GM12878 (cell line): ENCODE data around the gene ZNF142. TPM values are rescaled to one million over a fixed set of nuclear protein-coding genes. Genes with fewer than 3 reads are reported as not detected.

ENCODE experiments used
- ATAC-seq: fragments of 200-7000 bp; cut with Tn5 transposase; 3 replicates; pipeline ENCODE4 v1.9.1; 2020; ENCODE audit warnings: mild to moderate bottlenecking, moderate library complexity
- BruUV-seq: library from RNA; stranded (reverse); fragments of 400-500 nt; replicated peaks from 2 replicates; lab custom pipeline; 2021; lab: Mats Ljungman, UMichigan
- CTCF ChIA-PET: fragments of 300-600 bp; sonication (Branson Sonifier 250); formaldehyde crosslinking; extraction: SDS; loops from one replicate; lab custom pipeline; 2021; ENCODE audit warnings: inconsistent platforms; lab: Yijun Ruan, JAX
- POLR2A ChIA-PET: fragments of 350-600 bp; formaldehyde crosslinking; extraction: SDS; loops from one replicate; lab custom pipeline; 2021; ENCODE audit warnings: inconsistent platforms; lab: Charles Lee
- RAD21 ChIA-PET: fragments of 300-600 bp; sonication (Branson Sonifier 250); formaldehyde crosslinking; loops from one replicate; lab custom pipeline; 2023; ENCODE audit warnings: antibody characterized with exemption; ENCODE audit not compliant: unreplicated experiment; lab: Charles Lee
- SMC1A ChIA-PET: fragments of 300-600 bp; sonication (Branson Sonifier 250); formaldehyde crosslinking; loops from one replicate; lab custom pipeline; 2023; ENCODE audit not compliant: unreplicated experiment, uncharacterized antibody; lab: Charles Lee
- DNase-seq: peaks from one replicate; pipeline ENCODE4 v3.0.0-alpha.2; 2011; ENCODE audit warnings: low read depth, low spot score
- FAIRE-seq: peaks from 3 replicates; lab custom pipeline; 2011; peaks lifted over from hg19 to GRCh38; lab: Jason Lieb, UNC
- H2AFZ ChIP-seq: 2 replicates; pipeline ENCODE4 v1.6.0; 2011; ENCODE audit warnings: low read depth, low read length, control low read depth; ENCODE audit not compliant: control insufficient read depth
- H3K27ac ChIP-seq: 2 replicates; pipeline ENCODE4 v1.5.1; 2011; ENCODE audit warnings: control low read depth; ENCODE audit not compliant: control insufficient read depth, insufficient read depth
- H3K27me3 ChIP-seq, 2 experiments: replicated peaks in 1 of 2; 2 replicates each; pipeline versions ENCODE4 v1.6.0 to v1.6.1; 2011; ENCODE audit warnings: low read length in 1 of 2; ENCODE audit not compliant: control insufficient read depth in 2 of 2, insufficient read depth in 2 of 2
- H3K36me3 ChIP-seq, 2 experiments: 2 replicates each; pipeline ENCODE4 v1.5.1; 2011; ENCODE audit warnings: low read length in 1 of 2; ENCODE audit not compliant: control insufficient read depth in 2 of 2, insufficient read depth in 2 of 2
- H3K4me1 ChIP-seq: 2 replicates; pipeline ENCODE4 v1.6.1; 2011; ENCODE audit warnings: mild to moderate bottlenecking, low read length, moderate library complexity, mixed read lengths; ENCODE audit not compliant: control insufficient read depth, insufficient read depth
- H3K4me2 ChIP-seq: 2 replicates; pipeline ENCODE4 v1.6.0; 2011; ENCODE audit warnings: control low read depth; ENCODE audit not compliant: control insufficient read depth, insufficient read depth
- H3K4me3 ChIP-seq: fragments of 200-600 bp; sonication (generic); 2 replicates; pipeline ENCODE4 v1.5.1; 2016
- H3K79me2 ChIP-seq: 2 replicates; pipeline ENCODE4 v1.6.0; 2011; ENCODE audit warnings: low read length; ENCODE audit not compliant: control insufficient read depth, insufficient read depth
- H3K9ac ChIP-seq: 2 replicates; pipeline ENCODE4 v1.8.0; 2011; ENCODE audit warnings: low read length, control low read depth, mixed read lengths; ENCODE audit not compliant: control insufficient read depth, insufficient read depth
- H3K9me3 ChIP-seq: replicated peaks from 3 replicates; pipeline ENCODE4 v1.5.1; 2011; ENCODE audit warnings: mild to moderate bottlenecking, low read length; ENCODE audit not compliant: control insufficient read depth, insufficient read depth
- H4K20me1 ChIP-seq: 2 replicates; pipeline ENCODE4 v1.6.0; 2011; ENCODE audit not compliant: control insufficient read depth, insufficient read depth
- ASH2L ChIP-seq: fragments of 300-600, 200-600 bp; sonication (generic); IDR thresholded peaks from 2 replicates; pipeline ENCODE4 v1.6.1; 2017; ENCODE audit warnings: low read depth, mild to moderate bottlenecking, borderline replicate concordance
- BRCA1 ChIP-seq: IDR thresholded peaks from 2 replicates; pipeline ENCODE4 v1.6.1; 2011; ENCODE audit warnings: low read depth, low read length, improper control_type of control experiment
- ESRRA ChIP-seq: IDR thresholded peaks from 2 replicates; pipeline ENCODE4 v1.6.1; 2012; ENCODE audit warnings: mild to moderate bottlenecking, low read length, improper control_type of control experiment
- NFXL1 ChIP-seq: fragments of 450-650 bp; IDR thresholded peaks from 2 replicates; pipeline ENCODE4 v1.6.1; 2017; ENCODE audit warnings: antibody characterized with exemption, mild to moderate bottlenecking, borderline replicate concordance
- PKNOX1 ChIP-seq: fragments of 450-650 bp; IDR thresholded peaks from 2 replicates; pipeline ENCODE4 v1.6.1; 2016; ENCODE audit warnings: mild to moderate bottlenecking
- REST ChIP-seq: IDR thresholded peaks from 2 replicates; pipeline ENCODE4 v1.6.1; 2012; ENCODE audit warnings: mild to moderate bottlenecking, low read depth, low read length
- RUNX3 ChIP-seq: IDR thresholded peaks from 2 replicates; pipeline ENCODE4 v1.6.1; 2012; ENCODE audit warnings: low read length, inconsistent platforms
- ZNF274 ChIP-seq: IDR thresholded peaks from one replicate; pipeline ENCODE4 v1.8.0; 2011; ENCODE audit not compliant: insufficient read length, insufficient read depth
- ZNF384 ChIP-seq: IDR thresholded peaks from 2 replicates; pipeline ENCODE4 v1.6.1; 2012; ENCODE audit warnings: low read depth, mild to moderate bottlenecking, low read length, improper control_type of control experiment, borderline replicate concordance
- ZNF622 ChIP-seq: fragments of 450-650 bp; IDR thresholded peaks from 2 replicates; pipeline ENCODE4 v1.6.1; 2017; ENCODE audit warnings: mild to moderate bottlenecking, inconsistent platforms
- WGBS: methylation state at CpG from one replicate; pipeline ENCODE4 v1.1.6; 2016; ENCODE audit warnings: low lambda C conversion rate; ENCODE audit not compliant: insufficient replicate concordance, insufficient coverage; ENCODE audit errors: missing lambda C conversion rate; 5-methylcytosine and 5-hydroxymethylcytosine counted together
- in situ Hi-C: fragments of 300-500 bp; cut with MboI; formaldehyde crosslinking; loops from 9 replicates; pipeline ENCODE4 v1.14.3; 2018; ENCODE audit warnings: mixed read lengths
- intact Hi-C: fragments of 100-400 bp; cut with micrococcal nuclease; formaldehyde crosslinking; loops from one replicate; pipeline ENCODE4 v1.14.2; 2022; ENCODE audit not compliant: unreplicated experiment
- polyA plus RNA-seq, 11 experiments: library from polyadenylated mRNA; depleted of rRNA in 4 of 11; unstranded in 6 of 11; stranded (reverse) in 5 of 11; fragments of >200 nt; fragmentation: Nextera tagmentation in 4 of 11; fragmentation: Illumina TruSeq in 1 of 11; extraction: Ambion mirVana in 4 of 11; extraction: Trizol in 1 of 11; gene quantifications; 1 replicate in 1 of 11; 2 replicates in 10 of 11; pipeline versions ENCODE4 v1.2.1 to v1.2.3, GENCODE V29; 2011 to 2016; ENCODE audit warnings: inconsistent platforms in 2 of 11, missing spikeins in 2 of 11, low read depth in 1 of 11
- total RNA-seq, 4 experiments: library from RNA; depleted of rRNA in 3 of 4; stranded (reverse); fragments of >200 nt in 3 of 4; fragmentation: Illumina TruSeq in 1 of 4; extraction: Trizol in 1 of 4; gene quantifications; 2 replicates each; pipeline versions ENCODE4 v1.2.1 to v1.2.3, GENCODE V29; 2013 to 2021
- TF ChIP-seq, protein P1 (sequence below): fragments of 450-650 bp; IDR thresholded peaks from 2 replicates; pipeline ENCODE4 v1.6.1; 2017; ENCODE audit warnings: mild to moderate bottlenecking
- TF ChIP-seq, protein P2 (sequence below): IDR thresholded peaks from 2 replicates; pipeline ENCODE4 v1.6.1; 2012; ENCODE audit warnings: improper control_type of control experiment, low read depth, low read length; ENCODE audit not compliant: insufficient replicate concordance

Gene ZNF142
- total and polyA plus RNA-seq, 10 of the 15 experiments (the other 5 are each of a cell fraction or from before 2014, with no cell fraction given), result 1.3 to 40.9 (median 15.0) TPM

DNA sequence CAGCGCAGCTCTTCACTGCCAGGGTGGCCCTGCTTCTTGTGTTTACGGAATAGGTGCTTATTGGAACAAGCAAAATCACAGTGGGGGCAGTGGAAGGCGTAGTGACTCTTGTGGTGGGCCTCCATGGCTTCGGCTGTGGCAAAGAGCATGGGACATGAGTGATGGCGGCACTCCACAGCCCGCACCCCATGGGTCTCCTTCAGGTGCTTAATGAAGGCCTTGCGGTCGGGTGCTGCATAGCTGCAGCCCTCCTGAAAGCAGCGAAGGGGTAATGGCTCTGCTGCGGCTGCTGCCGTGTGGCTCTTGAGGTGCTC is 10.7 kb downstream of the ZNF142 start:
- H3K4me2 ChIP-seq, result no peak overlapping the region
- ChIA-PET SMC1A (interaction anchor here (1.0 to 3.3 kb wide), 5 partner anchors 9 to 200 kb away, joined by 3 to 20 read pairs (median 3); partner anchors contain the start of genes BCS1L and ZNF142), POLR2A (no interaction called here), RAD21 (interaction anchor here (0.7 to 1.4 kb wide), 2 partner anchors 242 to 346 kb away, joined by 3 read pairs; no protein-coding TSS in a partner anchor), CTCF (interaction anchor here (0.8 to 3.6 kb wide), 13 partner anchors 10 to 373 kb away, joined by 3 to 25 read pairs (median 4); partner anchors contain the start of genes BCS1L, RNF25, STK36 and ZNF142)
- no TSS peak for BruUV-seq
- FAIRE-seq (no peak), DNase-seq (no peak), ATAC-seq (no peak; the same call in 2 of the 3 replicates)
- WGBS, result 90% methylated on average over 10 of the region's 11 CpGs
- H3K27me3 ChIP-seq, result no peaks in the 10 kb centered on the region
- no peak overlapping the region for H3K4me3 ChIP-seq
- no peak overlapping the region for H3K27ac ChIP-seq
- H3K36me3 ChIP-seq, result peaks cover 28 to 37% of the 10 kb centered on the region in 2 experiments
- H3K4me1 ChIP-seq, result no peaks in the 10 kb centered on the region
- no peaks in the 10 kb centered on the region for H4K20me1 ChIP-seq
- H2AFZ ChIP-seq, result no peak overlapping the region
- in situ Hi-C loops, result loop anchor here (5.0 kb wide), 1 partner anchor 241 kb away; no protein-coding TSS in a partner anchor
- intact Hi-C loops, result loop anchor here (1.0 kb wide), 1 partner anchor 242 kb away; no protein-coding TSS in a partner anchor
- H3K79me2 ChIP-seq, result peaks cover 2% of the 10 kb centered on the region; the same call in 1 of the 2 replicates
- H3K9ac ChIP-seq, result no peak overlapping the region
- no peaks in the 10 kb centered on the region for H3K9me3 ChIP-seq
- TF ChIP-seq ASH2L, result no peak
- TF ChIP-seq ESRRA, result no peak
- no peak for TF ChIP-seq ZNF622
- TF ChIP-seq REST, result no peak
- no peak for TF ChIP-seq ZNF384
- no peak for TF ChIP-seq ZNF274
- TF ChIP-seq NFXL1, result no peak
- no peak for TF ChIP-seq PKNOX1
- TF ChIP-seq BRCA1, result no peak
- TF ChIP-seq RUNX3, result no peak
- TF ChIP-seq, protein P1, sequence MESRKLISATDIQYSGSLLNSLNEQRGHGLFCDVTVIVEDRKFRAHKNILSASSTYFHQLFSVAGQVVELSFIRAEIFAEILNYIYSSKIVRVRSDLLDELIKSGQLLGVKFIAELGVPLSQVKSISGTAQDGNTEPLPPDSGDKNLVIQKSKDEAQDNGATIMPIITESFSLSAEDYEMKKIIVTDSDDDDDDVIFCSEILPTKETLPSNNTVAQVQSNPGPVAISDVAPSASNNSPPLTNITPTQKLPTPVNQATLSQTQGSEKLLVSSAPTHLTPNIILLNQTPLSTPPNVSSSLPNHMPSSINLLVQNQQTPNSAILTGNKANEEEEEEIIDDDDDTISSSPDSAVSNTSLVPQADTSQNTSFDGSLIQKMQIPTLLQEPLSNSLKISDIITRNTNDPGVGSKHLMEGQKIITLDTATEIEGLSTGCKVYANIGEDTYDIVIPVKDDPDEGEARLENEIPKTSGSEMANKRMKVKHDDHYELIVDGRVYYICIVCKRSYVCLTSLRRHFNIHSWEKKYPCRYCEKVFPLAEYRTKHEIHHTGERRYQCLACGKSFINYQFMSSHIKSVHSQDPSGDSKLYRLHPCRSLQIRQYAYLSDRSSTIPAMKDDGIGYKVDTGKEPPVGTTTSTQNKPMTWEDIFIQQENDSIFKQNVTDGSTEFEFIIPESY, result no peak
- TF ChIP-seq, protein P2, sequence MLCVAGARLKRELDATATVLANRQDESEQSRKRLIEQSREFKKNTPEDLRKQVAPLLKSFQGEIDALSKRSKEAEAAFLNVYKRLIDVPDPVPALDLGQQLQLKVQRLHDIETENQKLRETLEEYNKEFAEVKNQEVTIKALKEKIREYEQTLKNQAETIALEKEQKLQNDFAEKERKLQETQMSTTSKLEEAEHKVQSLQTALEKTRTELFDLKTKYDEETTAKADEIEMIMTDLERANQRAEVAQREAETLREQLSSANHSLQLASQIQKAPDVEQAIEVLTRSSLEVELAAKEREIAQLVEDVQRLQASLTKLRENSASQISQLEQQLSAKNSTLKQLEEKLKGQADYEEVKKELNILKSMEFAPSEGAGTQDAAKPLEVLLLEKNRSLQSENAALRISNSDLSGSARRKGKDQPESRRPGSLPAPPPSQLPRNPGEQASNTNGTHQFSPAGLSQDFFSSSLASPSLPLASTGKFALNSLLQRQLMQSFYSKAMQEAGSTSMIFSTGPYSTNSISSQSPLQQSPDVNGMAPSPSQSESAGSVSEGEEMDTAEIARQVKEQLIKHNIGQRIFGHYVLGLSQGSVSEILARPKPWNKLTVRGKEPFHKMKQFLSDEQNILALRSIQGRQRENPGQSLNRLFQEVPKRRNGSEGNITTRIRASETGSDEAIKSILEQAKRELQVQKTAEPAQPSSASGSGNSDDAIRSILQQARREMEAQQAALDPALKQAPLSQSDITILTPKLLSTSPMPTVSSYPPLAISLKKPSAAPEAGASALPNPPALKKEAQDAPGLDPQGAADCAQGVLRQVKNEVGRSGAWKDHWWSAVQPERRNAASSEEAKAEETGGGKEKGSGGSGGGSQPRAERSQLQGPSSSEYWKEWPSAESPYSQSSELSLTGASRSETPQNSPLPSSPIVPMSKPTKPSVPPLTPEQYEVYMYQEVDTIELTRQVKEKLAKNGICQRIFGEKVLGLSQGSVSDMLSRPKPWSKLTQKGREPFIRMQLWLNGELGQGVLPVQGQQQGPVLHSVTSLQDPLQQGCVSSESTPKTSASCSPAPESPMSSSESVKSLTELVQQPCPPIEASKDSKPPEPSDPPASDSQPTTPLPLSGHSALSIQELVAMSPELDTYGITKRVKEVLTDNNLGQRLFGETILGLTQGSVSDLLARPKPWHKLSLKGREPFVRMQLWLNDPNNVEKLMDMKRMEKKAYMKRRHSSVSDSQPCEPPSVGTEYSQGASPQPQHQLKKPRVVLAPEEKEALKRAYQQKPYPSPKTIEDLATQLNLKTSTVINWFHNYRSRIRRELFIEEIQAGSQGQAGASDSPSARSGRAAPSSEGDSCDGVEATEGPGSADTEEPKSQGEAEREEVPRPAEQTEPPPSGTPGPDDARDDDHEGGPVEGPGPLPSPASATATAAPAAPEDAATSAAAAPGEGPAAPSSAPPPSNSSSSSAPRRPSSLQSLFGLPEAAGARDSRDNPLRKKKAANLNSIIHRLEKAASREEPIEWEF, result no peak
